GM19025 (cell line): ENCODE measurements around the gene LCNL1.

ENCODE experiments used
- ATAC-seq: cut with Tn5 transposase; IDR thresholded peaks from one replicate; pipeline ENCODE4 v1.9.1; 2021; ENCODE audit warnings: mild to moderate bottlenecking, low read depth, moderate library complexity; ENCODE audit not compliant: unreplicated experiment

The LCNL1 gene

GRCh38 chr9:136973618-136974617 is 8.9 kb upstream of the LCNL1 start:
- no peak for ATAC-seq

- no peak for ATAC-seq
Observed at GRCh38 chr9:136974817-136975535, 7.8 kb upstream of the LCNL1 start.

GRCh38 chr9:136975644-136976043 is 7.1 kb upstream of the LCNL1 start:
- ATAC-seq, result no peak

DNA sequence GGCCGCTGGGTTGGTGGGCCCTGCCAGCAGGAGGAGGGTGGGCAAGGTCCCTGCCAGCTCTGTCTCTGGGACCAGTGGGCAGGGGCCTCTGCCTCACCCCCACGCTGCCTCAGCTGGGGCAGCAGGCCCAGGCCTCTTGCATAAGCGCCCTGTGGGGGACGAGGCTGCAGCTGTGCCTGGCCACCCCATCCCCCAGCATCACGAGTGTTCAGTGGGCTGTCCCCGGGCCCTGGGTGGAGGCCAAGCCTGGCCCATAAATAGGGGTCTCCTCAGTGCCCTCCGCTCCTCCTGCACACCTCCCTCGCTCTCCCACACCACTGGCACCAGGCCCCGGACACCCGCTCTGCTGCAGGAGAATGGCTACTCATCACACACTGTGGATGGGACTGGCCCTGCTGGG is 5.6 kb upstream of the LCNL1 start, which contains the start of gene PTGDS:
PTGDS (plus strand) TSS at position 282 of the 400 bp plus-strand sequence; CDS start at position 357, 75 bp downstream.
- ATAC-seq, result no peak

GRCh38 chr9:136977649-136978072 is 5.1 kb upstream of the LCNL1 start:
- no peak for ATAC-seq

GRCh38 chr9:136978073-136978864 is 4.5 kb upstream of the LCNL1 start:
- ATAC-seq, result no peak

GRCh38 chr9:136978865-136979544 is 3.8 kb upstream of the LCNL1 start:
- no peak for ATAC-seq

- no peak for ATAC-seq
Observed at GRCh38 chr9:136979769-136980587, 2.8 kb upstream of the LCNL1 start.

- no peak for ATAC-seq
Observed at GRCh38 chr9:136980669-136981478, 1.9 kb upstream of the LCNL1 start.

GRCh38 chr9:136981588-136982231 is 1.1 kb upstream of the LCNL1 start:
- no peak for ATAC-seq

- no peak for ATAC-seq
Observed at GRCh38 chr9:136983167-136983566, 374 bp downstream of the LCNL1 start.

DNA sequence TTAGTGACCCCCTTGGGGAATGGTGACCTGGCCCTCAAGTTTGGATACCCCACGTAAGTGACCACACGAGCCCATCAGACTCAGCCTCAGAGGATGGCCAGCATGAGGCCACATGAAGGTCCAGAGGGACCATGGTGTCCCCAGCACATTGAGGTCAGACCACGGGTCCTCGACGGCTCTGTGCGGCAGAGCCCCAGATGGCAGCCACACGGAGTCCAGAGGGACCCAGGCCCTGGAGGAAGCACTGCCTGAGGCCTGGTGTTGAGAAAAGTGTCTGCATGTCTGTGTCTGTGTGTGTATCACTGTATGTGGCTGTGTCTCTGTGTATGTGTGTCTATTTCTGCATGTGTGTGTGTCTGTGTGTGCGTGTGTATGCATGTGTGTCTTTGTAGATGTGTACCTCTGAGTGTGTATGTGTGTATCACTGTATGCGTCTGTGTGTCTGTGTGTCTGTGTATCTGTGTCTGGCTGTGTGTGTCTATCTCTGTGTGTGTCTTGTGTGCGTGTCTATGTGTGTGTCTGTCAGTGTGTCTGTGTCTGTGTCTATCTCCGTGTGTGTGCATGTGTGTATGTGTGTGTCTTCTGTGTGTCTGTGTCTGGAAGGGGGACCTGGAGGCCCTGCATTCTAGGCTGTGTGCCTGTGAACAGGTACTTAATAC is 992 bp downstream of the LCNL1 start:
- ATAC-seq, result no peak

GRCh38 chr9:136984464-136985026 is 1.8 kb downstream of the LCNL1 start:
- no peak for ATAC-seq

DNA sequence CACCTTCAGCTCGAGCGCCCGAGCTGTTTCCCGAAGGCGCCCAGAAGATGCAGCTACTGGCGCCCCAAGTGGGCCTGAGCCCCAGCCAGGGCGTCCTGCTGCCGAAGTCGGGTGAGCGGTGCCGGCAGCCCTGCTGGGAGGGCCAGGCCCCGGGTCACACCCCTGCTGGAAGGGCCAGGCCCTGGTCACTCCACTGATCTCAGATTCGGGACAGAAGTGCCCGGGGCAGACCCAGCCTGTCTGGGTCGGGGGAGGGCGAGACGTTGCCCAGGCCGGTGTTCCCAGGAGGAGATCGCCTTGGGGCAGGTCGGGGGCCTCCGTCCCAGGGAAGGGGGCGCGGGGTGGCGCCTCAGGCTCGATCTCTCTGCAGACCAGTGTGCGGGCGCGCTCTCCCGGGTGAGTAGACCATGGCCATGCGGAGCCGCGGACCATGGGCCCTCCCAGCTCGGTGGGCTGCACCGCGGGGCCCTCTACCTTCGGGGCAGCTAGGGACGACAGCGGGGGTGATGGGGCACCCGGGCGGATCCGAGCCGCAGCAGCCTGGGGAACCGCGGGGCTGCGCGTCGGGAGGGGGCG is 2.3 kb downstream of the LCNL1 start:
- no peak for ATAC-seq

DNA sequence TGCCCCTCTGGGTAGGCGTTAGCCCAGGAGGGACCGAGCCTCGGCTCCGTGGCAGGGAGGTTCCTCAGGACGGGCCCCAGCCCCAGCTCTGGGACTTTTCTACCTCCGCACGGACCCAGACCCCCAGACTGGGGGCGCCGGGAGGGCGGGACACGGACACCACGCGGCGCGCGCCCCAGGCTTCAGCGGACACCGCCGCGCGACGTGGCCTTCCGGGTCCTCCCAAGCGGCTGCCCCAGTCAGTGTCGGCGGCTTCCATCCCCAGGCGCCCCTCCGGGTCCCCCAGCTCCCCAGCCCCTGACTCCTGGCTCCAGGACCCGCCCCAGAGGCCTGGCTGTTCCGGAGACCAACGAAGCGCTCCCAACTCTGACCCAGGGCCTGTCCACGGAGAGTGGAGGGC is 3.1 kb downstream of the LCNL1 start:
- no peak for ATAC-seq

DNA sequence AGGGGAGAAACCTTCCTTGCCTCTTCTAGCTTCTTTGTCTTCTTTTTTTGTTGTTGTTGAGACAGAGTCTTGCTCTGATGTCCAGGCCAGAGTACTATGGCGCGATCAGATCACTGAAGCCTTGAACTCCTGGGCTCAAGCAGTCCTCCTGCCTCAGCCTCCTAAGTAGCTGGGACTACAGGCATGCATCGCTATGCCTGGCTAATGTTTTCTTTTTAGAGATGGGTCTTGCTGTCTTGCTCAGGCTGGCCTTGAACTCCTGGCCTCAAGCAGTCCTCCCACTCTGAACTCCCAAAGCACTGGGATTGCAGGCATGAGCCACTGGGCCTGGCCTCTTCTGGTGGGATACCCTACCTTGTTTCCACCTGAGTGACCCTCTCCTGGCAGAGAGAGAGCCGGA is 6.1 kb downstream of the LCNL1 start:
- ATAC-seq, result no peak
